Muscle of leg (tissue), 11 donors: ENCODE results near the gene CABLES2. TPM values are rescaled to one million over a fixed set of nuclear protein-coding genes. Genes with fewer than 3 reads are reported as not detected.

Experiments
- DNase-seq: peaks from one replicate; pipeline ENCODE4 v3.0.0; 2013
- H3K27ac ChIP-seq: one replicate; pipeline ENCODE4 v1.5.1; 2013; ENCODE audit warnings: mild to moderate bottlenecking, low read length, control low read depth
- H3K27me3 ChIP-seq: one replicate; pipeline ENCODE4 v1.6.1; 2013; ENCODE audit warnings: low read length; ENCODE audit not compliant: control insufficient read depth, insufficient read depth
- H3K36me3 ChIP-seq: one replicate; pipeline ENCODE4 v1.6.1; 2013; ENCODE audit warnings: low read length; ENCODE audit not compliant: control insufficient read depth, insufficient read depth
- H3K4me1 ChIP-seq: one replicate; pipeline ENCODE4 v1.6.1; 2013; ENCODE audit warnings: low read length; ENCODE audit not compliant: control insufficient read depth, insufficient read depth
- H3K4me3 ChIP-seq: one replicate; pipeline ENCODE4 v1.5.1; 2013; ENCODE audit warnings: low read length, control low read depth
- H3K9me3 ChIP-seq: replicated peaks from 2 replicates; pipeline ENCODE4 v1.6.1; 2013; ENCODE audit warnings: low read depth, low read length; ENCODE audit not compliant: control insufficient read depth
- WGBS: methylation state at CpG from one replicate; pipeline ENCODE4 v1.1.5; 2013; ENCODE audit warnings: missing lambda C conversion rate; ENCODE audit not compliant: insufficient coverage; 5-methylcytosine and 5-hydroxymethylcytosine counted together
- polyA plus RNA-seq, 8 donors: library from polyadenylated mRNA; unstranded; fragments of 120-200 nt; gene quantifications; one replicate each; pipeline versions ENCODE4 v1.2.1 to v1.2.3, GENCODE V29; 2013; ENCODE audit warnings: inconsistent platforms in 1 of 8, low replicate concordance in 1 of 8; ENCODE audit not compliant: insufficient read length in 8 of 8, insufficient read depth in 1 of 8
- total RNA-seq: library from RNA; stranded (reverse); fragments of 120-200 nt; gene quantifications from one replicate; pipeline ENCODE4 v1.2.4, GENCODE V29; 2013

Gene CABLES2
- total and polyA plus RNA-seq, 9 donors: 2.0 to 8.2 (median 5.7) TPM

GRCh38 chr20:62410746-62411478, 3.8 kb upstream of the CABLES2 start:
- WGBS: 60% methylated on average over 13 of the region's 19 CpGs
- Histone ChIP-seq H3K4me1 (peaks cover 45% of the 10 kb centered on the region), H3K36me3 (no peaks in the 10 kb centered on the region), H3K9me3 (no peaks in the 10 kb centered on the region), H3K27me3 (peaks cover 5% of the 10 kb centered on the region), H3K27ac (no peak overlapping the region), H3K4me3 (no peak overlapping the region)
- DNase-seq: no peak

DNA sequence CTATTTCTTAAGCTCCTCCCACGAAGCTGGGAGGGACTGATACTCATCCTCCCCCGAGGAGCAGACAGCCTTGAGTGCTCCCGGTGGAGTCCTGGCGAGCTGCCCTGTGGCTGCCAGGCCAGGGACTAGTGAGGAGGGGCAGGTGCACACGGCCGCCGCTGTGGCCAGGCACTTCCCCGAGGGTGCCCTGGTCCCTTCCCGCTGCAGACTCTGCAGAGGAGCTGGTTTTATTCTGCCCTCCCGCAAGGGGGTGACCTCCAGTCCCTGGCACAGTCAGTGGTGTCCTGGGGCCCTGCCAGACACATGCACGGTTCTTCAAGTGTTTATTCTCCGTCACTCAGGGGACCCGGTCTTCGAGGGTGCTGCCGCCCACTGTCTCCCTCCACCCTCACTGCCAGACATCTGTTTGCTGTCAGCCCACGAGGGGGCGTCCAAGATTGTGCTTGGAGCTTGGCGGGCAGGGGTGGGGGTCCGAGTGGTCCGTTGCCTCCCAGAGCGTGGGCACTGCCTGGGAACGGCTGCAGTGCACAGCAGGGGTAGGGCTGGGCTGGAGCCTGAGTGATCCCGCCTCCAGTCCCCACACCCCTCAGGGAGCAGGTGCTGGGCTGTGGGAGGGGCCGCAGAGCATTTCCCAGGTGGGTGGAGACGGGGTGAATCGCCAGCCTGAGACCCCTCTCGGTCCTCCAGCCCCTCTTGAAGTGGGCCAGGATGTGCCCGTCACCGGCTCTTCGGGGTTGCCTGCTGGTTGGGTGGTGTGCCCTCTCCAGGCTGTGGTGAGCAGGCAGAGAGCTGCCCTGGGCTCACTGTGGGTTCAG, 3.1 kb upstream of the CABLES2 start:
- DNase-seq: peak; percentile 39
- peaks cover 5% of the 10 kb centered on the region for H3K27me3 ChIP-seq
- H3K27ac ChIP-seq: no peak overlapping the region
- peaks cover 51% of the 10 kb centered on the region for H3K4me1 ChIP-seq
- no peaks in the 10 kb centered on the region for H3K9me3 ChIP-seq
- H3K36me3 ChIP-seq: no peaks in the 10 kb centered on the region
- H3K4me3 ChIP-seq: no peak overlapping the region
- 7% methylated on average over 18 of the region's 30 CpGs for WGBS

GRCh38 chr20:62409086-62409853, 2.2 kb upstream of the CABLES2 start:
- DNase-seq: no peak
- Histone ChIP-seq H3K9me3 (no peaks in the 10 kb centered on the region), H3K27ac (no peak overlapping the region), H3K27me3 (peaks cover 5% of the 10 kb centered on the region), H3K4me1 (peaks cover 51% of the 10 kb centered on the region), H3K36me3 (no peaks in the 10 kb centered on the region), H3K4me3 (no peak overlapping the region)
- 81% methylated on average over 10 of the region's 12 CpGs for WGBS

DNA sequence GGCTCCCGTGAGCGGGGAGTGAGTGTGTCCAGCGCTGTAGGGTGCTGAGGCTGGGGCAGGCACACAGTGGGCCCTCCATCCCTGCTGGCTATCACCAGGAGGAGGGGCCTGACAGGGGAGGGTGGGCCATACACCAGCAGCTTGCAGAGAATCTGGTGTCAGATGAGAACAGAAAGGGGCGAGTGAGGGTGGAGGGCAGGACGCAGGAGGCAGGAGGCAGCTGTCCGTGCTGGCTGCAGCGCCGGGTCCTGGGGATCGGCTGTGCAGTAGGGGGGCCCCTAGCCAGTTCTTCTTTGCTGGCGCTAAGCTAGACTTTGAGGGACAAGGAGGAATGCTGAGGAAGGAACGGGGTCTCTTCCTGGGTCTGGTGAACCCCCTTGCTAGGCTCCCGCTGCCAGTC, 1.6 kb upstream of the CABLES2 start:
- H3K4me1 ChIP-seq: peaks cover 48% of the 10 kb centered on the region
- 49% methylated on average over 10 of the region's 12 CpGs for WGBS
- no peaks in the 10 kb centered on the region for H3K9me3 ChIP-seq
- no peak overlapping the region for H3K4me3 ChIP-seq
- no peak overlapping the region for H3K27ac ChIP-seq
- H3K27me3 ChIP-seq: peaks cover 5% of the 10 kb centered on the region
- no peak for DNase-seq
- H3K36me3 ChIP-seq: no peaks in the 10 kb centered on the region

- no peaks in the 10 kb centered on the region for H3K36me3 ChIP-seq
- H3K9me3 ChIP-seq: no peaks in the 10 kb centered on the region
- H3K27me3 ChIP-seq: peaks cover 5% of the 10 kb centered on the region
- H3K4me1 ChIP-seq: peaks cover 53% of the 10 kb centered on the region
- WGBS: 86% methylated on average over 14 of the region's 15 CpGs
- no peak overlapping the region for H3K27ac ChIP-seq
- no peak overlapping the region for H3K4me3 ChIP-seq
- DNase-seq: no peak
Measured at GRCh38 chr20:62408055-62408454, 970 bp upstream of the CABLES2 start.

DNA sequence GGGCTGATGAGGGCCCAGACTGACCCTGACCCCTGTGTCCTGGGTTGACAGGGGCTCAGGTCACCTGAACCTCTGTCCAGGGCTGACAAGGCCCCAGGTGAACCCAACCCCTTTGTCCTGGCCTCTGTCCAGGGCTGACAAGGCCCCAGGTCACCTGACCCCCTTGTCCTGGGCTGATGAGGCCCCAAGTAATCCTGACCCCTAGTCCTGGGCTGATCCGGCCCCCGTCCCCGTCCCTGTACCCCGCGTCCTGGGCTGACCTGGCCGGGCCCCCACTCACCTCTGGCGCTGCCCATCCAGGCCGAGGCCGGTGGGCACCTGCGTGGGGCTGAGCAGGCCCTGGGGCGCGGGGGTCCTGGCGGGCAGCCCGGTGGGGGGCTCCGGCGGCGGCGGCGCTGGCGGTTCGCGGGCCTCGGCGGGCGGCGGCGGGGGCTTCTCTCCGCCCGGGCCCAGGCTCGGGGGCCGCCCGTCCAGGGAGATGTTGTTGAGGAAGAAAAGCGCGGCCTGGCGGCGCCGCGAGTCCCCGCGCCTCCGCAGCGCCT, 379 bp downstream of the CABLES2 start:
- H3K36me3 ChIP-seq: no peaks in the 10 kb centered on the region
- no peak for DNase-seq
- H3K9me3 ChIP-seq: no peaks in the 10 kb centered on the region
- H3K27ac ChIP-seq: no peak overlapping the region
- peak overlapping the region; percentile 59 for H3K4me3 ChIP-seq
- peaks cover 5% of the 10 kb centered on the region for H3K27me3 ChIP-seq
- H3K4me1 ChIP-seq: peaks cover 60% of the 10 kb centered on the region
- WGBS: under 1% methylated on average over 40 of the region's 42 CpGs

- H3K27ac ChIP-seq: no peak overlapping the region
Measured at GRCh38 chr20:62405981-62406513, 1.0 kb downstream of the CABLES2 start.

GRCh38 chr20:62405108-62405980, 1.7 kb downstream of the CABLES2 start:
- peaks cover 1% of the 10 kb centered on the region for H3K36me3 ChIP-seq
- H3K27me3 ChIP-seq: peaks cover 5% of the 10 kb centered on the region
- no peaks in the 10 kb centered on the region for H3K9me3 ChIP-seq
- peak; percentile 39 for DNase-seq
- H3K4me1 ChIP-seq: peaks cover 56% of the 10 kb centered on the region
- H3K4me3 ChIP-seq: no peak overlapping the region
- no peak overlapping the region for H3K27ac ChIP-seq
- WGBS: 69% methylated on average over 23 of the region's 23 CpGs

More at GRCh38 chr20:62405981-62406513, 1.0 kb downstream of the CABLES2 start:
- Histone ChIP-seq H3K4me1 (peaks cover 60% of the 10 kb centered on the region), H3K36me3 (no peaks in the 10 kb centered on the region), H3K9me3 (no peaks in the 10 kb centered on the region), H3K27me3 (peaks cover 5% of the 10 kb centered on the region), H3K4me3 (peak overlapping the region; percentile 59)
- 58% methylated on average over 9 of the region's 10 CpGs for WGBS
- DNase-seq: no peak

DNA sequence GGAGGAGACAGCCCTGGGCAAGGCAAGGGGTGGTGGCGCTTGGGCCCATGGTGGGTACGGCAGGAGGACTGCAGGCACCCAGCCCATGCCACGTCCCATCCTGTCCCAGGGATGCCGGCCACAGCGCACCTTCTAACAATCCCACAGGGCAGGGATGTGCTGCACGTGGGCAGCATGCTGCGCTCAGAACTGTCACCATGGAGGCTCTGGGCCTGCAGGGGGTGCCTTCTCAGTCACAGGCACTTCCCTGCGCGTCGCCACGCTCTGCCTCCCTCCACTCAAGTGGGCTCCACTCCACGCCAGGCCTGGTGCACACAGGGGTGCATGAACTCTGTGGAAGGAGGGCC, 2.4 kb downstream of the CABLES2 start:
- 87% methylated on average over 7 of the region's 12 CpGs for whole genome bisulfite sequencing
- H3K4me1 ChIP-seq: peaks cover 50% of the 10 kb centered on the region
- no peak for DNase-seq

More for the DNA sequence above, 2.4 kb downstream of the CABLES2 start:
- no peak overlapping the region for H3K27ac ChIP-seq
- no peak overlapping the region for H3K4me3 ChIP-seq
- no peaks in the 10 kb centered on the region for H3K9me3 ChIP-seq
- H3K27me3 ChIP-seq: peaks cover 3% of the 10 kb centered on the region
- H3K36me3 ChIP-seq: peaks cover 3% of the 10 kb centered on the region
